ENCODE measurements around the gene TUBB4A. TPM values are rescaled to one million over a fixed set of nuclear protein-coding genes. Genes with fewer than 3 reads are reported as not detected.

The TUBB4A gene
- total and polyA plus RNA-seq, 4 donors = 0.05 to 2.1 (median 0.18) TPM

DNA sequence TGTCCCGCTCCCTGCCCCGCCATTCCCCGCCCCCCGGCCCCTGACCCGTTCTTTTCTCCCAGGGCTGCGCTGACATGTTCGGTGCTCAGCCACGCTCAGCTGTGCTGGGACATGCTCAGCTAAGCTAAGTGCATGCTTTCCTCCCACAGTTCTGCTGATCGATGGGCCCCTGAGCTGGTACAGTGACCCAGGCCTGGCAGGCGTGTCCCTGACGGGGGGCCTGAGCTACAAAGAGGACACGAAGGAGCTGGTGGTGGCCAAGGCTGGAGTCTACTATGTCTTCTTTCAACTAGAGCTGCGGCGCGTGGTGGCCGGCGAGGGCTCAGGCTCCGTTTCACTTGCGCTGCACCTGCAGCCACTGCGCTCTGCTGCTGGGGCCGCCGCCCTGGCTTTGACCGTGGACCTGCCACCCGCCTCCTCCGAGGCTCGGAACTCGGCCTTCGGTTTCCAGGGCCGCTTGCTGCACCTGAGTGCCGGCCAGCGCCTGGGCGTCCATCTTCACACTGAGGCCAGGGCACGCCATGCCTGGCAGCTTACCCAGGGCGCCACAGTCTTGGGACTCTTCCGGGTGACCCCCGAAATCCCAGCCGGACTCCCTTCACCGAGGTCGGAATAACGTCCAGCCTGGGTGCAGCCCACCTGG is 32.5 kb upstream of the TUBB4A start:
- peaks cover 0 to 3% (median 0%) of the 10 kb centered on the region in 4 donors for H3K9me3 ChIP-seq (ENCODE audit: control insufficient read depth in 4 of 4, insufficient read depth in 3 of 4, low read length in 3 of 4)
- peaks cover 0 to 6% (median 0%) of the 10 kb centered on the region in 4 donors for H3K36me3 ChIP-seq (ENCODE audit: control insufficient read depth in 4 of 4, insufficient read depth in 4 of 4, low read length in 4 of 4)
- 86 to 89% methylated on average over 40 of the region's 40 CpGs for WGBS, 2 donors
- peaks cover 0 to 20% (median 3%) of the 10 kb centered on the region in 5 donors for H3K4me1 ChIP-seq (ENCODE audit: control insufficient read depth in 5 of 5, insufficient read depth in 5 of 5, low read length in 5 of 5)
- H3K27me3 ChIP-seq (ENCODE audit: control insufficient read depth in 3 of 3, insufficient read depth in 3 of 3, low read length in 2 of 3) = peaks cover 0 to 23% (median 20%) of the 10 kb centered on the region in 3 donors
- H3K27ac ChIP-seq (ENCODE audit: low read depth in 1 of 2, low read length in 1 of 2) = no peak overlapping the region
- ATAC-seq (ENCODE audit: insufficient read depth, low FRiP score) = no peak
- H3K9ac ChIP-seq (ENCODE audit: insufficient read depth in 1 of 2, low read length in 2 of 2) = no peak overlapping the region
- TF ChIP-seq, protein P1, sequence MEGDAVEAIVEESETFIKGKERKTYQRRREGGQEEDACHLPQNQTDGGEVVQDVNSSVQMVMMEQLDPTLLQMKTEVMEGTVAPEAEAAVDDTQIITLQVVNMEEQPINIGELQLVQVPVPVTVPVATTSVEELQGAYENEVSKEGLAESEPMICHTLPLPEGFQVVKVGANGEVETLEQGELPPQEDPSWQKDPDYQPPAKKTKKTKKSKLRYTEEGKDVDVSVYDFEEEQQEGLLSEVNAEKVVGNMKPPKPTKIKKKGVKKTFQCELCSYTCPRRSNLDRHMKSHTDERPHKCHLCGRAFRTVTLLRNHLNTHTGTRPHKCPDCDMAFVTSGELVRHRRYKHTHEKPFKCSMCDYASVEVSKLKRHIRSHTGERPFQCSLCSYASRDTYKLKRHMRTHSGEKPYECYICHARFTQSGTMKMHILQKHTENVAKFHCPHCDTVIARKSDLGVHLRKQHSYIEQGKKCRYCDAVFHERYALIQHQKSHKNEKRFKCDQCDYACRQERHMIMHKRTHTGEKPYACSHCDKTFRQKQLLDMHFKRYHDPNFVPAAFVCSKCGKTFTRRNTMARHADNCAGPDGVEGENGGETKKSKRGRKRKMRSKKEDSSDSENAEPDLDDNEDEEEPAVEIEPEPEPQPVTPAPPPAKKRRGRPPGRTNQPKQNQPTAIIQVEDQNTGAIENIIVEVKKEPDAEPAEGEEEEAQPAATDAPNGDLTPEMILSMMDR (IDR thresholded peaks at IDR 0.05; ENCODE audit: control extremely low read depth, extremely low read depth) = no peak
- no peak for DNase-seq
- H3K4me3 ChIP-seq = no peak overlapping the region

DNA sequence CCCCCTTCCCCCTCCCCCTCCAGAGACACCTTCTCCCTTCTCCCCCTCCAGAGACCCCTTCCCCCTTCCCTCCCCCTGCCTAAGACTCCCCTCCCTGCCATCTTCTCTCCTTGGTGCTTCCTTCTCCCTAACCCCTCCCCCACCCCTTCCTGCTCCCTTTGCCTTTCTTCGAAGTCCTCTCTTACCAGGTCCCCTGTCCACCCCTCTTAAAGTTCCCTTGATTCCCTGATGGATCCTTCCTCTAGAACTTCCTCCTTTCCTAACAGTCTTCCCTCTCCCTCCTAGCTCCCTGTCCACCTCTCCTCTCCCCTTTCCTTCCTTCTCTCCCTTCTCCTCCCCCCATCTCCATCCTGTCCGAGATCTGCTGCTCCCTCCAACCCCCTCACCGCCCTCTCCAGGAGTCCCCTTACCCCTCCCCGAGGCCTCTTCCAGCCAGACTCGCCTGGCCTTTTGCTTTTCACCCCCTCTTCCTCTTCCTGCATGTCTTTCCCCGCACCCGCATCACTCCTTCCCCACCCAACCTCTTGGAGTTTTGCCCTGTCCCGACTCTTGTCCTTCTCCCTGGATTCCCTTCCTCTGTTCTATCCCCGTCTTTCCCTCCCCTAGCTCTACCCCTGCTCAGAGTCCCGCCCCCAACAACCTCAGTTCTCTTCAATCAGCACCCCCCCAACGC is 31.8 kb upstream of the TUBB4A start:
- peaks cover 0 to 27% (median 3%) of the 10 kb centered on the region in 5 donors for H3K4me1 ChIP-seq (ENCODE audit: control insufficient read depth in 5 of 5, insufficient read depth in 5 of 5, low read length in 5 of 5)
- ATAC-seq (ENCODE audit: insufficient read depth, low FRiP score) (no peak), DNase-seq (peak in 1 of 3 donors; percentile 7)
- no peak overlapping the region for H3K27ac ChIP-seq (ENCODE audit: low read depth in 1 of 2, low read length in 1 of 2)
- TF ChIP-seq, protein P1 (IDR thresholded peaks at IDR 0.05; ENCODE audit: control extremely low read depth, extremely low read depth) = no peak
- no peak overlapping the region for H3K4me3 ChIP-seq
- peaks cover 0 to 23% (median 20%) of the 10 kb centered on the region in 3 donors for H3K27me3 ChIP-seq (ENCODE audit: control insufficient read depth in 3 of 3, insufficient read depth in 3 of 3, low read length in 2 of 3)
- H3K36me3 ChIP-seq (ENCODE audit: control insufficient read depth in 4 of 4, insufficient read depth in 4 of 4, low read length in 4 of 4) = peaks cover 0 to 6% (median 0%) of the 10 kb centered on the region in 4 donors
- H3K9ac ChIP-seq (ENCODE audit: insufficient read depth in 1 of 2, low read length in 2 of 2) = no peak overlapping the region
- 40 to 44% methylated on average over 11 of the region's 11 CpGs for WGBS, 2 donors
- H3K9me3 ChIP-seq (ENCODE audit: control insufficient read depth in 4 of 4, insufficient read depth in 3 of 4, low read length in 3 of 4) = peaks cover 0 to 3% (median 0%) of the 10 kb centered on the region in 4 donors

DNA sequence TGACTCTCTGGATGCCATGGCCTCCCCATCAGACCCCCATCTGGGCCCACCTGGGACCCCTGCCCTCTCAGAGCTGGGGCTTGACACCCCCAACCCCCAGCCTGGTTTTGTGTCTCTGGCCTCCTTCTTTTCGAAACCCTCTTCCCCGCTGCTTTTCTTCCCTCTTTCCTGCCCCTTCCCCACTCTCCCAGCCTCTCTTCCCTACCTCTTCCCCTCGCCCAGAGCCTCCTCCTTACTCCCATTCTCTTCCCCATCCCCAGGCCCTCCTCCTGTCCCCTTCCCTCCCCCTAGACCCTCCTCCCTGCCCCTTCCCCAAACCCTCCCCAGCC is 30.9 kb upstream of the TUBB4A start:
- Histone ChIP-seq H3K27ac (ENCODE audit: low read depth in 1 of 2, low read length in 1 of 2) (no peak overlapping the region), H3K4me3 (peak overlapping the region; percentile 33), H3K4me1 (ENCODE audit: control insufficient read depth in 5 of 5, insufficient read depth in 5 of 5, low read length in 5 of 5) (peaks cover 0 to 34% (median 6%) of the 10 kb centered on the region in 5 donors), H3K27me3 (ENCODE audit: control insufficient read depth in 3 of 3, insufficient read depth in 3 of 3, low read length in 2 of 3) (peaks cover 0 to 23% (median 20%) of the 10 kb centered on the region in 3 donors), H3K9ac (ENCODE audit: insufficient read depth in 1 of 2, low read length in 2 of 2) (no peak overlapping the region), H3K36me3 (ENCODE audit: control insufficient read depth in 4 of 4, insufficient read depth in 4 of 4, low read length in 4 of 4) (peaks cover 0 to 6% (median 0%) of the 10 kb centered on the region in 4 donors), H3K9me3 (ENCODE audit: control insufficient read depth in 4 of 4, insufficient read depth in 3 of 4, low read length in 3 of 4) (peaks cover 0 to 3% (median 0%) of the 10 kb centered on the region in 4 donors)
- ATAC-seq (ENCODE audit: insufficient read depth, low FRiP score) (no peak), DNase-seq (no peak)
- 31 to 50% methylated on average over 3 of the region's 3 CpGs for WGBS, 2 donors
- TF ChIP-seq, protein P1 (IDR thresholded peaks at IDR 0.05; ENCODE audit: control extremely low read depth, extremely low read depth) = no peak
